WTC11 (cell line): ENCODE measurements around the gene PLCH2.

Experiments
- ATF3 ChIP-seq: sonication (generic); formaldehyde crosslinking; conservative IDR thresholded peaks from 2 replicates; pipeline ENCODE4 v1.8.1; 2022; ENCODE audit warnings: mild to moderate bottlenecking, missing genetic modification reagents
- CREB1 ChIP-seq: sonication (generic); formaldehyde crosslinking; IDR thresholded peaks from 2 replicates; pipeline ENCODE4 v1.8.0; 2023; ENCODE audit warnings: mild to moderate bottlenecking, missing genetic modification reagents
- CTCF ChIP-seq: fragments of 200-600 bp; IDR thresholded peaks from 2 replicates; pipeline ENCODE4 v1.8.0; 2022; ENCODE audit warnings: antibody characterized with exemption
- PRRX2 ChIP-seq: fragments of 250-450 bp; sonication (Bioruptor Pico); IDR thresholded peaks from 2 replicates; pipeline ENCODE4 v1.8.0; 2021; ENCODE audit warnings: mild to moderate bottlenecking
- RORB ChIP-seq: fragments of 250-450 bp; sonication (Bioruptor Pico); IDR thresholded peaks from 2 replicates; pipeline ENCODE4 v1.9.0; 2021; ENCODE audit warnings: mild to moderate bottlenecking
- ZNF263 ChIP-seq: sonication (generic); formaldehyde crosslinking; IDR thresholded peaks from 2 replicates; pipeline ENCODE4 v1.8.1; 2022; ENCODE audit warnings: low read depth, mild to moderate bottlenecking, moderate library complexity, missing genetic modification reagents

- TF ChIP-seq CTCF (no peak), PRRX2 (CRISPR knock-in tag) (no peak), ATF3 (CRISPR knock-in tag) (no peak), ZNF263 (no peak), RORB (no peak), CREB1 (CRISPR knock-in tag) (no peak)
These were observed 30.8 kb upstream of the PLCH2 start for GRCh38 chr1:2445162-2445822.
